NOMO-1 treated with dmso at 0.1 percent for 144 hours (cell line): ENCODE measurements around the gene ADGRF4.
"Not testable (repeated sequence)": the region's sequence is repeated elsewhere in the genome, so short reads cannot be mapped to it uniquely, and the experiment has no call there.

Experiments
- DNase-seq: peaks from one replicate; lab custom pipeline; 2025; ENCODE audit not compliant: unreplicated experiment; lab: John Stamatoyannopoulos, UW

The ADGRF4 gene

GRCh38 chr6:47733879-47734558, 35.6 kb downstream of the ADGRF4 start:
- DNase-seq = no peak

GRCh38 chr6:47734831-47735481, 36.6 kb downstream of the ADGRF4 start:
- DNase-seq = no peak

- no peak for DNase-seq
Measured at GRCh38 chr6:47736083-47736700, 37.8 kb downstream of the ADGRF4 start.

GRCh38 chr6:47737406-47737805, 39.0 kb downstream of the ADGRF4 start:
- no peak for DNase-seq

- DNase-seq = no peak
Measured at GRCh38 chr6:47740714-47741113, 42.3 kb downstream of the ADGRF4 start.

DNA sequence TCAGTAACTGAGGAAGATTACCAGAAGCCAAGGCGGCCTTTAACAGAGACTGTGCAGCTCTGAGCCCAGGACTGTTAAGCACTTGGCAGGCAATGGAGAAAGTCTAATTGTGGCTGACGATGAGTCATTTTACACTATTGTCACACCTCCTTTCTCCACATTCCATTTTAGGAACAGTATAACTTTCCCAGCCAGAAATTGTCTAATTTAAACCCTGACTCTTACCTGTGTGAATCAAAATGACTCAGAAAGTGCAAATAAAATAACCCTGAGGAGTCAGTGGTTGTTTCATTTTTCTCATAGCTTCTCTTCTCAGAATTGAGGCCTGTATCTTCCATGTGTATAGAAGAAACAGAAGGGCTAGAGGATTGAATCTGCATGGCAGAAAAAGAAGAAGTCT, 43.4 kb downstream of the ADGRF4 start:
- no peak for DNase-seq

- no peak for DNase-seq
Measured at GRCh38 chr6:47743744-47744143, 45.4 kb downstream of the ADGRF4 start.

DNA sequence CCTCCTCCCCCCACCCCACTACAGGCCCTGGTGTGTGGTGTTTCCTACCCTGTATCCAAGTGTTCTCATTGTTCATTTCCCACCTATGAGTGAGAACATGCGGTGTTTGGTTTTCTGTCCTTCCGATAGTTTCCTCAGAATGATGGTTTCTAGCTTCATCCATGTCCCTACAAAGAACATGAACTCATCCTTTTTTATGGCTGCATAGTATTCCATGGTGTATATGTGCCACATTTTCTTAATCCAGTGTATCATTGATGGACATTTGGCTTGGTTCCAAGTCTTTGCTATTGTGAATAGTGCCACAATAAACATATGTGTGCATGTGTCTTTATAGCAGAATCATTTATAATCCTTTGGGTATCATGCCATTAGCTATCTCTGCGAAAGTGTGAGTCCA, 46.9 kb downstream of the ADGRF4 start:
- not testable (repeated sequence) for DNase-seq

- no peak for DNase-seq
Measured at GRCh38 chr6:47749757-47750156, 51.4 kb downstream of the ADGRF4 start.

- no peak for DNase-seq
Measured at GRCh38 chr6:47752801-47753200, 54.4 kb downstream of the ADGRF4 start.

DNA sequence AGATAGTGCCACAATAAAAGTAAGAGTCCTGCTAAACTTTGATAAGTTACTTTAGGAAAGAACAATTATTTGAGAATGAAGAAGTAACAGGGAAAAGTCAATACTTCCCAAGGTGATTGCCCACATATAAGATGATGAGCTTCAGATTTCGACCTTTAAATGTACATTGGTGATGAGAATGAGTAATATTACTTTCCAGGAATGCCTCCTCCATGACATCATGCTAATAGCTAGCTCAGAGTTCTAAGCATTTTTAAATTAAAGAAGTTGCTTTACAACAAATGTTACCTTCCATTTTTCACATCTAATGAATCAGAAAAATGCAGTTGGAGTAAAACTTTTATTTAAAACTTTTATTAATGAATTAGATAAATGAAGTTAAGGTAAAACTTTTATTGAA, 61.0 kb downstream of the ADGRF4 start:
- no peak for DNase-seq

- no peak for DNase-seq
Measured at GRCh38 chr6:47762502-47762901, 64.1 kb downstream of the ADGRF4 start.

- DNase-seq = no peak
Measured at GRCh38 chr6:47766445-47766844, 68.1 kb downstream of the ADGRF4 start.

- DNase-seq = no peak
Measured at GRCh38 chr6:47767102-47767501, 68.7 kb downstream of the ADGRF4 start.

DNA sequence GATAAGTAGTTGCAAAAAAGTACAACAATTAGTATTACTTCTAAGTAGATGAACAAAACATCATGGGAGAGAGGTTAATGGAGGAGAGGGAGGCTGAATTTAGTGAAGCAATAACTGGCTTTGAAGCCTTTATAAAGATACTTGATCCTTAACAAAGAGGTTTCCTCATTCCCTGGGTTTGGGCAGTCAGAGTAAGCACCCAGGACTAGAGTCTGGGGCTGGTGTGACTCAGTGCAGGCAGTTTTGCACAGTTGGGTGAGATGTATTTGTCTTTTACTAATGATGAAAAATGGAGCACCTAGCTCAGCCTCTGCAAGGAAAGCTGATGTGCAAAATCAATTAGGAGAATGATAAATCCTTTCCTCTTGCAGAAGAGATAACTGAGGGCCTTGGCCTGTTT, 71.6 kb downstream of the ADGRF4 start:
- no peak for DNase-seq
